ENCODE measurements around the gene NPAT. TPM values are rescaled to one million over a fixed set of nuclear protein-coding genes. Genes with fewer than 3 reads are reported as not detected.
A peak's percentile ranks its signal among the peaks of the same experiment; 100 is the strongest.

NPAT gene
- total and polyA plus RNA-seq, 10 of the 15 experiments (the other 5 are each of a cell fraction or from before 2014, with no cell fraction given) = 7.5 to 32.8 (median 20.1) TPM

DNA sequence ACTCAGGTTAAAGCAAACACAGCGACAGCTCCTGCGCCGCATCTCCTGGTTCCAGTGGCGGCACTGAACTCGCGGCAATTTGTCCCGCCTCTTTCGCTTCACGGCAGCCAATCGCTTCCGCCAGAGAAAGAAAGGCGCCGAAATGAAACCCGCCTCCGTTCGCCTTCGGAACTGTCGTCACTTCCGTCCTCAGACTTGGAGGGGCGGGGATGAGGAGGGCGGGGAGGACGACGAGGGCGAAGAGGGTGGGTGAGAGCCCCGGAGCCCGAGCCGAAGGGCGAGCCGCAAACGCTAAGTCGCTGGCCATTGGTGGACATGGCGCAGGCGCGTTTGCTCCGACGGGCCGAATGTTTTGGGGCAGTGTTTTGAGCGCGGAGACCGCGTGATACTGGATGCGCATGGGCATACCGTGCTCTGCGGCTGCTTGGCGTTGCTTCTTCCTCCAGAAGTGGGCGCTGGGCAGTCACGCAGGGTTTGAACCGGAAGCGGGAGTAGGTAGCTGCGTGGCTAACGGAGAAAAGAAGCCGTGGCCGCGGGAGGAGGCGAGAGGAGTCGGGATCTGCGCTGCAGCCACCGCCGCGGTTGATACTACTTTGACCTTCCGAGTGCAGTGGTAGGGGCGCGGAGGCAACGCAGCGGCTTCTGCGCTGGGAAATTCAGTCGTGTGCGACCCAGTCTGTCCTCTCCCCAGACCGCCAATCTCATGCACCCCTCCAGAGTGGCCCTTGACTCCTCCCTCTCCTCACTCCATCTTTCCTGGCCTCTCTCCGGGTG is at the start of gene NPAT, which contains the start of gene ATM (continued):
- TF ChIP-seq PRDM15 (CRISPR knock-in tag; IDR thresholded peaks at IDR 0.05) (no peak), E4F1 (IDR thresholded peaks at IDR 0.05; ENCODE audit: borderline replicate concordance, partially characterized antibody) (peak; percentile 18), TCF7 (IDR thresholded peaks at IDR 0.05; ENCODE audit: borderline replicate concordance) (no peak), WRNIP1 (IDR thresholded peaks at IDR 0.05; ENCODE audit: borderline replicate concordance, low read depth, low read length) (peak; percentile 69; the same call in 1 of the 2 replicates), CREM (IDR thresholded peaks at IDR 0.05; ENCODE audit: low read depth) (peak; percentile 69; the same call in 1 of the 2 replicates), RAD51 (IDR thresholded peaks at IDR 0.05) (peak; percentile 33; the same call in 1 of the 2 replicates), MYC (IDR thresholded peaks at IDR 0.05; ENCODE audit: insufficient read depth, insufficient read length, insufficient replicate concordance, low read length, severe bottlenecking) (no peak), RELA (IDR thresholded peaks at IDR 0.05; ENCODE audit: borderline replicate concordance, partially characterized antibody) (peak; percentile 86)
- TF ChIP-seq, protein P1, sequence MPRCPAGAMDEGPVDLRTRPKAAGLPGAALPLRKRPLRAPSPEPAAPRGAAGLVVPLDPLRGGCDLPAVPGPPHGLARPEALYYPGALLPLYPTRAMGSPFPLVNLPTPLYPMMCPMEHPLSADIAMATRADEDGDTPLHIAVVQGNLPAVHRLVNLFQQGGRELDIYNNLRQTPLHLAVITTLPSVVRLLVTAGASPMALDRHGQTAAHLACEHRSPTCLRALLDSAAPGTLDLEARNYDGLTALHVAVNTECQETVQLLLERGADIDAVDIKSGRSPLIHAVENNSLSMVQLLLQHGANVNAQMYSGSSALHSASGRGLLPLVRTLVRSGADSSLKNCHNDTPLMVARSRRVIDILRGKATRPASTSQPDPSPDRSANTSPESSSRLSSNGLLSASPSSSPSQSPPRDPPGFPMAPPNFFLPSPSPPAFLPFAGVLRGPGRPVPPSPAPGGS (IDR thresholded peaks at IDR 0.05; ENCODE audit: borderline replicate concordance, insufficient read depth, low read depth, low read length, poor library complexity, severe bottlenecking) = peak; percentile 5
- TF ChIP-seq, protein P2, sequence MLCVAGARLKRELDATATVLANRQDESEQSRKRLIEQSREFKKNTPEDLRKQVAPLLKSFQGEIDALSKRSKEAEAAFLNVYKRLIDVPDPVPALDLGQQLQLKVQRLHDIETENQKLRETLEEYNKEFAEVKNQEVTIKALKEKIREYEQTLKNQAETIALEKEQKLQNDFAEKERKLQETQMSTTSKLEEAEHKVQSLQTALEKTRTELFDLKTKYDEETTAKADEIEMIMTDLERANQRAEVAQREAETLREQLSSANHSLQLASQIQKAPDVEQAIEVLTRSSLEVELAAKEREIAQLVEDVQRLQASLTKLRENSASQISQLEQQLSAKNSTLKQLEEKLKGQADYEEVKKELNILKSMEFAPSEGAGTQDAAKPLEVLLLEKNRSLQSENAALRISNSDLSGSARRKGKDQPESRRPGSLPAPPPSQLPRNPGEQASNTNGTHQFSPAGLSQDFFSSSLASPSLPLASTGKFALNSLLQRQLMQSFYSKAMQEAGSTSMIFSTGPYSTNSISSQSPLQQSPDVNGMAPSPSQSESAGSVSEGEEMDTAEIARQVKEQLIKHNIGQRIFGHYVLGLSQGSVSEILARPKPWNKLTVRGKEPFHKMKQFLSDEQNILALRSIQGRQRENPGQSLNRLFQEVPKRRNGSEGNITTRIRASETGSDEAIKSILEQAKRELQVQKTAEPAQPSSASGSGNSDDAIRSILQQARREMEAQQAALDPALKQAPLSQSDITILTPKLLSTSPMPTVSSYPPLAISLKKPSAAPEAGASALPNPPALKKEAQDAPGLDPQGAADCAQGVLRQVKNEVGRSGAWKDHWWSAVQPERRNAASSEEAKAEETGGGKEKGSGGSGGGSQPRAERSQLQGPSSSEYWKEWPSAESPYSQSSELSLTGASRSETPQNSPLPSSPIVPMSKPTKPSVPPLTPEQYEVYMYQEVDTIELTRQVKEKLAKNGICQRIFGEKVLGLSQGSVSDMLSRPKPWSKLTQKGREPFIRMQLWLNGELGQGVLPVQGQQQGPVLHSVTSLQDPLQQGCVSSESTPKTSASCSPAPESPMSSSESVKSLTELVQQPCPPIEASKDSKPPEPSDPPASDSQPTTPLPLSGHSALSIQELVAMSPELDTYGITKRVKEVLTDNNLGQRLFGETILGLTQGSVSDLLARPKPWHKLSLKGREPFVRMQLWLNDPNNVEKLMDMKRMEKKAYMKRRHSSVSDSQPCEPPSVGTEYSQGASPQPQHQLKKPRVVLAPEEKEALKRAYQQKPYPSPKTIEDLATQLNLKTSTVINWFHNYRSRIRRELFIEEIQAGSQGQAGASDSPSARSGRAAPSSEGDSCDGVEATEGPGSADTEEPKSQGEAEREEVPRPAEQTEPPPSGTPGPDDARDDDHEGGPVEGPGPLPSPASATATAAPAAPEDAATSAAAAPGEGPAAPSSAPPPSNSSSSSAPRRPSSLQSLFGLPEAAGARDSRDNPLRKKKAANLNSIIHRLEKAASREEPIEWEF (IDR thresholded peaks at IDR 0.05; ENCODE audit: insufficient replicate concordance, low read depth, low read length) = no peak
